Mammary epithelial cell (primary cell): ENCODE results near the gene RMP24.

Experiments used
- EZH2 ChIP-seq: IDR thresholded peaks from 2 replicates; pipeline ENCODE4 v1.6.1; 2012; ENCODE audit warnings: low read length, inconsistent platforms, borderline replicate concordance
- TF ChIP-seq, protein P1 (sequence below), 2 donors: IDR thresholded peaks in 1 of 2; conservative IDR thresholded peaks in 1 of 2; 2 replicates each; pipeline ENCODE4 v1.5.1; 2011 to 2012; ENCODE audit warnings: inconsistent platforms in 2 of 2, low read length in 2 of 2, mild to moderate bottlenecking in 2 of 2, control low read depth in 1 of 2, low read depth in 1 of 2; ENCODE audit not compliant: insufficient read depth in 1 of 2; ENCODE audit errors: extremely low read depth in 1 of 2

DNA sequence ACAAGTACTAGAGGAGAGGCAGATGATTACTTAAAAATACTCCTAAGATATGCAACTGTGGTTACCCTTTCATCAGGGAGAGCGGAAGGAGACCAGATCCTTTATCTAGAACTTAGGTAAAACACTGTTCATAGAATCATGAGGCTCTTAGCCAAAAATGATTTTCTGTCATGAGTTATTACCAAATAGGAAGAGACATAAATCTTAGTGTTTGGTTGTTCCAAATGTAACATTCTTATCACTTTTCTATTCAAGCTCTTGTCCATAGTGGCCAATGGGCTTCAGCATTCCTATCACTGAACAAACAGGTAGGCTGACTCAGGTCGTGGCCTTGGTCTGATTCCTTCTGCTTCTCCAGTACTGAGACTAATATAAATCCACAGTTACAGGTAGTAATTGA is 56.4 kb downstream of the RMP24 start:
- TF ChIP-seq EZH2 = no peak
- TF ChIP-seq, protein P1, sequence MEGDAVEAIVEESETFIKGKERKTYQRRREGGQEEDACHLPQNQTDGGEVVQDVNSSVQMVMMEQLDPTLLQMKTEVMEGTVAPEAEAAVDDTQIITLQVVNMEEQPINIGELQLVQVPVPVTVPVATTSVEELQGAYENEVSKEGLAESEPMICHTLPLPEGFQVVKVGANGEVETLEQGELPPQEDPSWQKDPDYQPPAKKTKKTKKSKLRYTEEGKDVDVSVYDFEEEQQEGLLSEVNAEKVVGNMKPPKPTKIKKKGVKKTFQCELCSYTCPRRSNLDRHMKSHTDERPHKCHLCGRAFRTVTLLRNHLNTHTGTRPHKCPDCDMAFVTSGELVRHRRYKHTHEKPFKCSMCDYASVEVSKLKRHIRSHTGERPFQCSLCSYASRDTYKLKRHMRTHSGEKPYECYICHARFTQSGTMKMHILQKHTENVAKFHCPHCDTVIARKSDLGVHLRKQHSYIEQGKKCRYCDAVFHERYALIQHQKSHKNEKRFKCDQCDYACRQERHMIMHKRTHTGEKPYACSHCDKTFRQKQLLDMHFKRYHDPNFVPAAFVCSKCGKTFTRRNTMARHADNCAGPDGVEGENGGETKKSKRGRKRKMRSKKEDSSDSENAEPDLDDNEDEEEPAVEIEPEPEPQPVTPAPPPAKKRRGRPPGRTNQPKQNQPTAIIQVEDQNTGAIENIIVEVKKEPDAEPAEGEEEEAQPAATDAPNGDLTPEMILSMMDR (conservative IDR thresholded peaks at IDR 0.05 in 1 of 2, IDR thresholded peaks at IDR 0.05 in 1 of 2; ENCODE audit: extremely low read depth in 1 of 2, insufficient read depth in 1 of 2, low read depth in 1 of 2, low read length in 2 of 2) = no peak
